GM12801 (cell line): ENCODE measurements around the gene HMOX1.

ENCODE experiments used
- CTCF ChIP-seq: IDR thresholded peaks from one replicate; pipeline ENCODE4 v1.5.1; 2011; ENCODE audit warnings: control low read depth; ENCODE audit not compliant: insufficient read length; ENCODE audit errors: extremely low read depth

HMOX1 gene

GRCh38 chr22:35441489-35442100, 60.7 kb downstream of the HMOX1 start:
- TF ChIP-seq CTCF = no peak

- TF ChIP-seq CTCF = no peak
Observed at GRCh38 chr22:35442471-35442870, 61.6 kb downstream of the HMOX1 start.

GRCh38 chr22:35443338-35443737, 62.4 kb downstream of the HMOX1 start:
- no peak for TF ChIP-seq CTCF
